Retina (tissue), 1 donor: ENCODE measurements around the gene DOK6.
A peak's percentile ranks its signal among the peaks of the same experiment; 100 is the strongest.

Source experiments
- DNase-seq: peaks from one replicate; pipeline ENCODE4 v3.0.0-alpha.2; 2016

DOK6 gene

DNA sequence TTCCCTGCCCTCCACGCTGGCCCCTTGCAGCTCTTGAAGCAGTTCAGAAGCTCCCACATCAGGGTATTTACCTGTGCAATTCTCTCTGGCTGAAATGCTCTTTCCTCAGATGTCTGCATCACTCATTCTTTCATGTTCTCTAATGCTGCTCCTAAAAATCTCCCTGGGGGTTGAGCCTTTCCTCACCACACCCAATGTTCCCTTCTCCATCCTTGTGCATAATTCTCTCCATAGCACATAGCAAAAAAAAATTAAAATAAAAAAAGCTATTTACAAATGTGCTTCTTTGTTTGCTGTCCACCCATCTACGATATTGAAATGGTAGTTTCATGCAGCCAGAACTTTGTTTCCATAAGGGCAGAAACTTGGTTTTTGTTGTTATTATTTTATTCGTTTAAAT is 155.5 kb downstream of the DOK6 start:
- no peak for DNase-seq

- DNase-seq = peak; percentile 15
Observed at GRCh38 chr18:69557282-69557681, 156.6 kb downstream of the DOK6 start.

DNA sequence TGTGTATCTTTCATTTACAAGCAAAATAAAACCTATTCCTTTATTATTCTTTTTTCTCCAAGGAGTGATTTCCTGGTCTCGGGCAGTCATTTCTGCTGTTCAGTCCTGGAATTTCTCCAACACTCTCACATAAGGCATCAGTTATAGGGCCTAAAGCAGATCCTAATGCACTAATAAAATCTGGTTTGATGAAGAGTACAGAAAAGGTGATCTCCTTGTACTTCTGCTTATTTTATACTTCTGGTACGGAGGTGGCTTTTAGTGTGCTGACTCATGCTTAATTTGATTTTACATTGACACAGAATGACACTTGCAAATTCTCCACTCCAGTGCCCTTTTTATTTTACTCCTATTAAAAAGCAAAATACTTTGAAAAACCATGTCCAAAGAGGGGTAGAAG is 157.4 kb downstream of the DOK6 start:
- DNase-seq = peak; percentile 27

GRCh38 chr18:69559604-69560003 is 158.9 kb downstream of the DOK6 start:
- no peak for DNase-seq

DNA sequence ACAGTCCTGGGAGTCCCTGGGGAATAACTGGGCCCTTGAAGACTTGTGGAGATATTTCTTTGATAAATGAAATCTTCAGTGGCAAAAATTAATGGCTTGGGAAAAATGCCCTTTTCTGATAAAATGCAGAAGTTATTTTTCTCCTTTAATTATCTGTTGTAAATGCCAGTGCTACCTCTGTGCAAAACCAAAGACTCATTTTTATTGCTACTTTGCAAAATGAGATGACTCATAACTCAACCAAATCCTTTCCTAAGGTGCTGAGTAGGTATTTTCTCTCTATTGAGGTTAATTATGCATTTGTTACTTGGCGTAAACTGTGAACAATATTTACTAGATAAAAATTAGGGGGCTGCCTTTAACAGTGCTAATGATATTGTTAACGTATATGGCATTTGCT is 163.9 kb downstream of the DOK6 start:
- DNase-seq = no peak

DNA sequence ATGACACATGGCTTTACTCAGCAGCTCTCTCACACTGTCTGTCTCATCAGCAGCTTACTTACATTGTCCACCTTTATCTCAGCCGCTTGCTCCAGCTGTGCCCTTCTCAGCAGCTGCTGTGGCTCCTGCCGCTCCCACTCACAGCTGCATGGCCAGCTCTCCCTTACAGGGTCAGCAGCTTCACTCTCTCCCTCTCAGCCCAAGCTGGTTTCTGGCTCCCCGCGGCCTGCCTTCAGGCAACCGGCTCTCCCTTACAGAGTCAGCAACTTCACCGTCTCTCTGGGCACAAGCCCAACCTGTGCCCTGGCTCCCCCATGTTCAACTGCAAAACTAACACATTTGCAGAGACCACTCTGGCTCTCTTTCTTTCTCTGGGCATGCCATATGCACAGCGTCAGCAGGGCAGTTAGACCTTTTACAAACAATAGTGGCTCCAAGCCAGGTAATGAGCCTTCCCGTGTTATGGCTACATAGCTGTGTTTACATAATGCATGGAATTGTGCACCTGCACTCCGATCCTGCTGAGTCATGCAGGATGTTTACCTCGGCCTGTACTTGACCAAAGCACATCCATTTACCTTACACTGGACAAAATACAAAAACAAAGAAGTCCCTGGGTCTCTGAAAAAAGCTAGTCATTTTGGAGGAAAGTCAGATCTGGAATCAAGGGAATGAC is 167.3 kb downstream of the DOK6 start:
- DNase-seq = no peak

DNA sequence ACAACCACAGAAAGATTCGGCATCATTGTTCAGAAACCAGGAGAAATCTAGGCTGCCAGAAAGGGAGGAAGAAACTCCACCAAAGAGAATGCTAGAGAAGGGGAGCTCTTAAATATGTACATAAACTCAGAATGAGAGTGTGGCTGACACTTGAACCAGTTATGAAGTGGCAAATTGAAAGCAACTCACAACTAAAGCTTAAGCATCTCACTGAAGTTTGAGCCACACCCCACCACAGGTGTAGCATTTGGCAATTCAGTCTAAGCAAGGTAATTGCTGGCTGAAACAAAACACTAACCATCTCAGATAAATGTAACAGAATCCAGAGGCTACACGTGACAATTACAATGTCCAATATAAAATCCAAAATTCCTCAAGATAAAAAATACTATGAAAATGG is 168.4 kb downstream of the DOK6 start:
- no peak for DNase-seq

DNA sequence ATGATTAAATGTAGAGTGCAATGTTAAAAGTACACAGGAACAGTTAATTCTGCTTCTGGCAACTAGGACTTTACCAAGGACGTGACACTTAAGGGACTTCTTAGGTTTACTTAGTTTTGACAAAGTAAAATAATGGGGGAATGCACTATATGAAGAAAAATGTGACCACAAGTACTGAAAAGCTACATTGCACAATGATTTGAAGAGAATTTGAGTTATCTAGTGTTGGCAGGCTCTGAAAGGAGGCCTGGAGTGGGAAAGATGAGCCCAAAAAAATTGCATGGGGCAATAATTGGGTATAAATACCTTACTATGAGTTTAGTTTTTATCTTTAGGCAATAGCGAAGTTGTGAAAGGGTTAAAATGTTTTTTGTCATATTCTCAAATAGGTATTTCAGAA is 173.7 kb downstream of the DOK6 start:
- no peak for DNase-seq

GRCh38 chr18:69580107-69580506 is 179.4 kb downstream of the DOK6 start:
- DNase-seq = no peak

- no peak for DNase-seq
Observed at GRCh38 chr18:69584429-69584828, 183.7 kb downstream of the DOK6 start.

DNA sequence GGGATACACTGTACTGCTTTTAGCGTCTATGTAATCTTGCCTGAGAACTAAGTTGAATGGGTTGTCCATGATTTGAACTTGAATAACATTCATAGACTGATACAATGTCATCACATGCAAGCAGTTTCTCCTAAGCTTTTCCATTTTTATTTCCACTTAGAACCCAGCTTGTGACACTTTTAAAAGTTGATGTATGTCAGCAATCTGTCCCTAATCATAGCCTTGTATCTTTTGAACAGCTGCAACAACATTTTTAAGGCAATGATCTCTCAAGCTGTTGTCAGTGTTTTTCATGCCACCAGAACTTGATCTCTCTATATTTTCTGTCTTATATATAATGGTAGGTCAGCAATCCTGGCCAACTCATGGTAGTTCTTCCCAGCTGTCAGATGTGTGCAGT is 185.0 kb downstream of the DOK6 start:
- no peak for DNase-seq

GRCh38 chr18:69586537-69586936 is 185.8 kb downstream of the DOK6 start:
- peak; percentile 17 for DNase-seq

- no peak for DNase-seq
Observed at GRCh38 chr18:69588301-69588700, 187.6 kb downstream of the DOK6 start.

GRCh38 chr18:69590150-69590549 is 189.5 kb downstream of the DOK6 start:
- no peak for DNase-seq

- DNase-seq = no peak
Observed at GRCh38 chr18:69596345-69596744, 195.7 kb downstream of the DOK6 start.

GRCh38 chr18:69597561-69597960 is 196.9 kb downstream of the DOK6 start:
- no peak for DNase-seq

DNA sequence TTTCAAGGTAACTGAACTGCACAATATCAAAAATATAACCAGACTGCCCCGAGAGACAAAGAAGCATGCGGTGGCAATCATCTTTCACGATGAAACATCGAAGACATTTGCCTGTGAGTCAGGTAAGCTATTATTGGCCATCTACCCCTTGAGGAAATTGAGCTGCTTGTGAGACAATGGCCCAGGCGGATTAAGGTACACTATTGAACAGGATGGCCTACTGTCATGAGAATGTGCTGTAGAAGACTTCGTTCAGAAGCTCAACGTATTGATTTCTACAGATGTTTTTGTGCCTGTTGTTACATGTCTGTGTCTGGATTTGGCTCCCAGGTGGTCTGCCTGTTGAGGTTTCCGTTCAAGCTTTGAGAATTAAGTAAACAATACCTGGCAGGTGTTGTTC is 198.7 kb downstream of the DOK6 start:
- no peak for DNase-seq

GRCh38 chr18:69612242-69612641 is 211.6 kb downstream of the DOK6 start:
- DNase-seq = no peak

DNA sequence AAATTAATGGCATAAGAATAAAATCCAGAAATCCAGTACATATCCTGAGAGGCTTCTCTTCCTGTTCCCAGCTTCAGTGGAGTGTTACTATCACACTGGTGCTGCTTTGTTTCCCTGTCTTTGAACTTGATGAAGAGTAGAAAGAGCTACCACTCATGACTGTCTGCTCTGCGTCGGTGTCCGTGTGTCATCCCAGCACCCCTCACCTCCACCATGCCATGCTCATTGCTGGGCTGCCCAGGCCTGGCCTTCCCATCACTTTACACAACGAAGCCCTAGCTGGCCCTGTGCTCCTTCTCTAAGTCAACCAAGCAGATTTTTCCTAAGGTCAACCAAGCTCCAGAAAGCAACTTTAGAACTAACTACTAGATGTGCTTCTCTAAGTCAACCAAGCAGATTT is 215.4 kb downstream of the DOK6 start:
- no peak for DNase-seq

DNA sequence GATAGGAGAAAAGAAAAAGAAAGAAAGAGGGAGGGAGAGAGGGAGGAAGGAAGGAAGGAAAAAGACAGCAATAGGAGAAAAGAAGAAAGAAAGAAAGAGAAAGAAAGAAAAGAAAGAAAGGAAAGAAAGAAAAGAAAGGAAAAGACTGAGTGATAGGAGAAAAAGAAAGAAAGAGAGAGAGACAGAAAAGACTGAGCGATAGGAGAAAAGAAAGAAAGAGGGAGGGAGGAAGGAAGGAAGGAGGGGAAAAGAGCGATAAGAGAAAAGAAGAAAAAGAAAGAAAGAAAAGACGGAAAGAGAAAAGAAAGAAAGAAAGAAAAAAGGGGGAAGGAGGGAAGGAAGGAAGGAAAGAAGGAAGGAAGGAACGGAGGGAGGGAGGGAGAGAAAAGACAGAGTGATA is 216.7 kb downstream of the DOK6 start:
- no peak for DNase-seq

- no peak for DNase-seq
Observed at GRCh38 chr18:69617888-69618287, 217.2 kb downstream of the DOK6 start.

DNA sequence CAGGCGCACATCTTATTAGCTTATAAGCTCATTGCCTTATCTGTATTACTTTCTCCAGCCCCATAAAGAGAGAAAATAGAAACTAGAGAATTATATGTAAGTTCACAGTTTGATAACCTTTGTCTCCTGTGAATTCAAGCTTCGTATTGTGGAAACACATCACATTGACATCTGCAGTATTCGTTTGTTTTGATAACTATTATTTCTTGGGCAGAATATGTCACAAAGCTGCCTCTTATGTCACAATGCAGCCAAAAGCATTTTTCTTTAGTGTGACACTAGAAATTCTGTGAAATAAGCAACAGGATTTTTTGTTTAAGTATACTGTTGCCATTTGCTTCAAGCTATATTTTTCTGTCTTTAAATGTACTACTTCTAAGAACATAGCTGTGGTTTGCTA is 221.5 kb downstream of the DOK6 start:
- DNase-seq = no peak

GRCh38 chr18:69622961-69623360 is 222.3 kb downstream of the DOK6 start:
- DNase-seq = no peak

- DNase-seq = no peak
Observed at GRCh38 chr18:69626171-69626570, 225.5 kb downstream of the DOK6 start.

GRCh38 chr18:69626643-69627242 is 226.1 kb downstream of the DOK6 start:
- no peak for DNase-seq
